ENCODE data around the gene SCGB1C1. TPM values are rescaled to one million over a fixed set of nuclear protein-coding genes. Genes with fewer than 3 reads are reported as not detected.

The SCGB1C1 gene
- total and polyA plus RNA-seq, 5 donors: not detected

GRCh38 chr11:221998-222789, 29.3 kb downstream of the SCGB1C1 start:
- WGBS: 94% methylated on average over 14 of the region's 14 CpGs
- DNase-seq (peak in 1 of 3 donors; percentile 39), ATAC-seq (peak; percentile 32 to 33)
- no peaks in the 10 kb centered on the region for H3K27me3 ChIP-seq (ENCODE audit: control insufficient read depth, insufficient read depth)
- no peak overlapping the region for H3K4me3 ChIP-seq (ENCODE audit: low read length)
- no peaks in the 10 kb centered on the region for H3K9me3 ChIP-seq (ENCODE audit: control insufficient read depth, low read length)
- H3K27ac ChIP-seq (ENCODE audit: low read length): no peak overlapping the region
- H3K4me1 ChIP-seq (ENCODE audit: control insufficient read depth, insufficient read depth, low read length): no peaks in the 10 kb centered on the region
- intact Hi-C loops (cut with DNase I): no loop called here

- Histone ChIP-seq H3K27me3 (ENCODE audit: control insufficient read depth, insufficient read depth) (no peaks in the 10 kb centered on the region), H3K4me3 (ENCODE audit: low read length) (no peak overlapping the region), H3K9me3 (ENCODE audit: control insufficient read depth, low read length) (no peaks in the 10 kb centered on the region), H3K4me1 (ENCODE audit: control insufficient read depth, insufficient read depth, low read length) (no peaks in the 10 kb centered on the region), H3K27ac (ENCODE audit: low read length) (no peak overlapping the region)
- intact Hi-C loops (cut with DNase I): no loop called here
- WGBS: 77% methylated on average over 16 of the region's 16 CpGs
- ATAC-seq (peak in 1 of 2 donors; percentile 5), DNase-seq (no peak)
Measured at GRCh38 chr11:223026-223789, 30.3 kb downstream of the SCGB1C1 start.

- 83% methylated on average over 9 of the region's 9 CpGs for WGBS
- ATAC-seq (no peak), DNase-seq (no peak)
- intact Hi-C loops (cut with DNase I): no loop called here
- Histone ChIP-seq H3K27ac (ENCODE audit: low read length) (no peak overlapping the region), H3K27me3 (ENCODE audit: control insufficient read depth, insufficient read depth) (no peaks in the 10 kb centered on the region), H3K4me1 (ENCODE audit: control insufficient read depth, insufficient read depth, low read length) (no peaks in the 10 kb centered on the region), H3K9me3 (ENCODE audit: control insufficient read depth, low read length) (no peaks in the 10 kb centered on the region), H3K4me3 (ENCODE audit: low read length) (no peak overlapping the region)
Measured at GRCh38 chr11:223884-224283, 31.0 kb downstream of the SCGB1C1 start.

- Histone ChIP-seq H3K4me1 (ENCODE audit: control insufficient read depth, insufficient read depth, low read length) (no peaks in the 10 kb centered on the region), H3K27me3 (ENCODE audit: control insufficient read depth, insufficient read depth) (no peaks in the 10 kb centered on the region), H3K4me3 (ENCODE audit: low read length) (no peak overlapping the region), H3K27ac (ENCODE audit: low read length) (no peak overlapping the region), H3K9me3 (ENCODE audit: control insufficient read depth, low read length) (no peaks in the 10 kb centered on the region)
- intact Hi-C loops (cut with DNase I): no loop called here
- ATAC-seq (no peak), DNase-seq (no peak)
- WGBS: 85% methylated on average over 7 of the region's 7 CpGs
Measured at GRCh38 chr11:224424-224823, 31.5 kb downstream of the SCGB1C1 start.

GRCh38 chr11:225734-226453, 33.0 kb downstream of the SCGB1C1 start:
- DNase-seq (no peak), ATAC-seq (no peak)
- Histone ChIP-seq H3K9me3 (ENCODE audit: control insufficient read depth, low read length) (no peaks in the 10 kb centered on the region), H3K4me3 (ENCODE audit: low read length) (no peak overlapping the region), H3K27me3 (ENCODE audit: control insufficient read depth, insufficient read depth) (no peaks in the 10 kb centered on the region), H3K4me1 (ENCODE audit: control insufficient read depth, insufficient read depth, low read length) (no peaks in the 10 kb centered on the region), H3K27ac (ENCODE audit: low read length) (no peak overlapping the region)
- 93% methylated on average over 10 of the region's 10 CpGs for WGBS
- intact Hi-C loops (cut with DNase I): no loop called here

- H3K27me3 ChIP-seq (ENCODE audit: control insufficient read depth, insufficient read depth): no peaks in the 10 kb centered on the region
- H3K27ac ChIP-seq (ENCODE audit: low read length): no peak overlapping the region
- intact Hi-C loops (cut with DNase I): no loop called here
- ATAC-seq: no peak
- DNase-seq: no peak
- H3K9me3 ChIP-seq (ENCODE audit: control insufficient read depth, low read length): no peaks in the 10 kb centered on the region
- 85% methylated on average over 6 of the region's 6 CpGs for WGBS
- H3K4me1 ChIP-seq (ENCODE audit: control insufficient read depth, insufficient read depth, low read length): no peaks in the 10 kb centered on the region
- no peak overlapping the region for H3K4me3 ChIP-seq (ENCODE audit: low read length)
Measured at GRCh38 chr11:227824-228379, 35.0 kb downstream of the SCGB1C1 start.

GRCh38 chr11:230431-230830, 37.6 kb downstream of the SCGB1C1 start:
- 92% methylated on average over 10 of the region's 10 CpGs for WGBS

GRCh38 chr11:232783-233565, 40.1 kb downstream of the SCGB1C1 start:
- no peak overlapping the region for H3K27ac ChIP-seq (ENCODE audit: low read length)
- intact Hi-C loops (cut with DNase I): no loop called here
- ATAC-seq: no peak
- no peak overlapping the region for H3K4me3 ChIP-seq (ENCODE audit: low read length)
- H3K9me3 ChIP-seq (ENCODE audit: control insufficient read depth, low read length): no peaks in the 10 kb centered on the region
- no peaks in the 10 kb centered on the region for H3K4me1 ChIP-seq (ENCODE audit: control insufficient read depth, insufficient read depth, low read length)
- no peaks in the 10 kb centered on the region for H3K27me3 ChIP-seq (ENCODE audit: control insufficient read depth, insufficient read depth)
- 88% methylated on average over 20 of the region's 20 CpGs for WGBS
- no peak for DNase-seq

More at GRCh38 chr11:230431-230830, 37.6 kb downstream of the SCGB1C1 start:
- Histone ChIP-seq H3K9me3 (ENCODE audit: control insufficient read depth, low read length) (no peaks in the 10 kb centered on the region), H3K27me3 (ENCODE audit: control insufficient read depth, insufficient read depth) (no peaks in the 10 kb centered on the region), H3K27ac (ENCODE audit: low read length) (no peak overlapping the region), H3K4me3 (ENCODE audit: low read length) (no peak overlapping the region), H3K4me1 (ENCODE audit: control insufficient read depth, insufficient read depth, low read length) (no peaks in the 10 kb centered on the region)
- DNase-seq (no peak), ATAC-seq (no peak)
- intact Hi-C loops (cut with DNase I): no loop called here

GRCh38 chr11:235180-235579, 42.3 kb downstream of the SCGB1C1 start:
- H3K4me1 ChIP-seq (ENCODE audit: control insufficient read depth, insufficient read depth, low read length): no peaks in the 10 kb centered on the region
- ATAC-seq: no peak
- intact Hi-C loops (cut with DNase I): no loop called here
- no peak overlapping the region for H3K27ac ChIP-seq (ENCODE audit: low read length)
- no peaks in the 10 kb centered on the region for H3K27me3 ChIP-seq (ENCODE audit: control insufficient read depth, insufficient read depth)
- H3K4me3 ChIP-seq (ENCODE audit: low read length): peak overlapping the region; percentile 98
- H3K9me3 ChIP-seq (ENCODE audit: control insufficient read depth, low read length): no peaks in the 10 kb centered on the region
- 85% methylated on average over 8 of the region's 8 CpGs for WGBS
- no peak for DNase-seq

GRCh38 chr11:235609-235996, 42.7 kb downstream of the SCGB1C1 start:
- no peaks in the 10 kb centered on the region for H3K27me3 ChIP-seq (ENCODE audit: control insufficient read depth, insufficient read depth)
- no peaks in the 10 kb centered on the region for H3K4me1 ChIP-seq (ENCODE audit: control insufficient read depth, insufficient read depth, low read length)
- H3K27ac ChIP-seq (ENCODE audit: low read length): peak overlapping the region; percentile 100
- no peaks in the 10 kb centered on the region for H3K9me3 ChIP-seq (ENCODE audit: control insufficient read depth, low read length)
- DNase-seq (no peak), ATAC-seq (peak in 1 of 2 donors; percentile 4)
- intact Hi-C loops (cut with DNase I): no loop called here
- peak overlapping the region; percentile 98 for H3K4me3 ChIP-seq (ENCODE audit: low read length)
- WGBS: 3% methylated on average over 13 of the region's 13 CpGs
